GM19452 (cell line): ENCODE results near the gene ADK.
"Not testable (repeated sequence)": the region's sequence is repeated elsewhere in the genome, so short reads cannot be mapped to it uniquely, and the experiment has no call there.

Experiments
- ATAC-seq: cut with Tn5 transposase; IDR thresholded peaks from one replicate; pipeline ENCODE4 v1.9.1; 2021; ENCODE audit not compliant: unreplicated experiment

Gene ADK

DNA sequence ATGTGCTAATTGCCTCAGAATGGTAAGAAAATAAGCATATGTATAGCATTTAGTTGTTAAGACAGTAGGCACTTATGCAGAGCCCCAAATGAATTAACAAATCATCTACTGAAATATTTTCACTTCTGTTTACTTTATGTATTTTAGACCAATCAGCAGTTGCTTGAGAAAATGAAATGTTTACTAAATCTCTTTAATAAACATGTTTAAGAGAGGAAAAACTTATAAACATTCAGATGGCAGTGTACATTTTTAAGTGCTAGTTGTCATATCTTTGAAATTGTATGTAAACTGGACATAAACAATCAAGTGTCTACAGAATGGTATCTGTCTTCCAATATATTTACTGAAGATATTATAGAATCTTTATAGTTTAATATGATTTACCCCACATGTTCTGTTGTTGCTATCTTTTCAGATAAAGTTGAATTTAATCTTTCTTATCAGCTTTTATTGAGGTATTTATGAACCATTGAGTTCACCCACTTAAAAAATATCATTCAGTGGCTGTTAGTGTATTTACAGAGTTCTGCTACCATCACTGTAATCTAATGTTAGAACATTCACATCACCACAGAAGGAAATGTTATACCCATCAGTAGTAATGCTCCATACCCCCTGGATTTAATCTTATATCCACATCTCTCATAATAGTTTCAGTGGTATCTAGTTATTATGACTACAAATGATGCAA, 264.3 kb downstream of the ADK start:
- ATAC-seq = no peak

- no peak for ATAC-seq
Measured at GRCh38 chr10:74417397-74417796, 266.4 kb downstream of the ADK start.

GRCh38 chr10:74418285-74418872, 267.4 kb downstream of the ADK start:
- no peak for ATAC-seq

DNA sequence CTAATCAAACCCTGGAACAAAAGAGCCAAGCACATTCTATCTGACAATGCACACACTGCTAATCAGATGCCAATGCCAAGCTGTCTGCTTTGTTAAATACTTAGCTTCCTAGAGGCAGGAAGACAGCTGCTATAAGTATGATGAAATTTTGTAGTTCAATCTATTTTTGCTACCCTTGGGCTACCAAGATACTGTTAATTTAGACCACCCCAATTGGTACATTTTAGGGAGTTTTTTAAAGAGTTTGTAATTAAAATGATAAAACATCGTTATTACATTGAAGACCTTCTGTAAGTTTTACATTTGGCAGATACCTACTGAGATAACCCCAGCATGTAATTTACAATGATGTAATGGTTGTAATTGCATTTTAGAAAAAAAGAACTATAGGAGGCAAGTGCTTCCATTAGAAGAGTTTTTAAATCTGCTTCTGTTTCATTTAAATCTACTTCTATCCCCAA, 268.5 kb downstream of the ADK start:
- no peak for ATAC-seq

DNA sequence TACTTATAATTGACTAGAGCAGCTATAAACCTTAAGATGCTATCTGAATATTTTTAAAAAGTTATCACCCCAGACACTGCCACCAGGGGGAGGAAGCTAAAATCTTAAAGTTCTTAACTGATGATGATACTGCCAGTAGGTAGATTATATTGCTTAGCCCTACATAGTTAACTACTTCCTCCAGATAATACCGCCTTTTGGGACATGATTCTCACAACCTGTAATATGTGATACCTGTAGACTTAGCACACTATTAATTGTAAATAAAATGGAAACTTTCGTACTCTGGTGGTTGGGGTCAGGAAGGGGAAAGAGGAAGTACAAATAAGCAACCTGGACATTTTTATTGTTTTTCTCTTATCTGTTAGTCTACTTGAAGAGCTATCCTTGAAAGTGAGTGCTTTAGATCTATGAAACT, 268.9 kb downstream of the ADK start:
- no peak for ATAC-seq

GRCh38 chr10:74424565-74424964, 273.5 kb downstream of the ADK start:
- ATAC-seq = no peak

DNA sequence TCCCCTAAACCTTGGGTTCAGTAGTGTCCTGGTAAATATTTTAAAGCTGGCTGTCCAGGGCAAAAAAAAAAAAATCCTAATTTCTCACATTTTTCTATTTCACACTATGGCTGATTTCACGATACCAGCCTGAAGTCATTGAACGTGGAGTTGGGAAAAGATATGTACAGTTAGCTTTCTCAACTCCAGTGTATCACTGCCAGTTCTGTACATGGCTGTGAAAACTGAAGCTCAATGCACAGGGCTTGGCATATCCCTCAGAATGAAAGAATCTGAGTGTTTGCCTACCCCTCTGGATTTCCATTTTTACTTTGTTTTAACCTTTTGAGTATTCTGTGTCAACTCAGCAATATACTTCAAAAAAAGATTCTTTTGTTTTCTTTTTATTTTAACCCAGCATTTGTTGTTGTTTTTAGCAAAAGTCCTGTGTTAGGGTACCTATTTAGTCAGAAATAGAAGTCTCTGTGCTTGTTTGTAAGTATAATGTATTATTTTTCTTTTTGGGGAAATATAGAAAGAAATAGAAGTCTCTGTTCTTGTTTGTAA, 274.5 kb downstream of the ADK start:
- no peak for ATAC-seq

GRCh38 chr10:74431816-74432215, 280.8 kb downstream of the ADK start:
- no peak for ATAC-seq

GRCh38 chr10:74432841-74433594, 282.0 kb downstream of the ADK start:
- ATAC-seq = no peak

- ATAC-seq = no peak
Measured at GRCh38 chr10:74433595-74433956, 282.6 kb downstream of the ADK start.

GRCh38 chr10:74433993-74434392, 283.0 kb downstream of the ADK start:
- no peak for ATAC-seq

GRCh38 chr10:74434547-74434946, 283.5 kb downstream of the ADK start:
- ATAC-seq = no peak

- ATAC-seq = no peak
Measured at GRCh38 chr10:74436523-74437170, 285.6 kb downstream of the ADK start.

- no peak for ATAC-seq
Measured at GRCh38 chr10:74437822-74438221, 286.8 kb downstream of the ADK start.

- no peak for ATAC-seq
Measured at GRCh38 chr10:74439213-74439612, 288.2 kb downstream of the ADK start.

GRCh38 chr10:74445493-74445892, 294.5 kb downstream of the ADK start:
- no peak for ATAC-seq

DNA sequence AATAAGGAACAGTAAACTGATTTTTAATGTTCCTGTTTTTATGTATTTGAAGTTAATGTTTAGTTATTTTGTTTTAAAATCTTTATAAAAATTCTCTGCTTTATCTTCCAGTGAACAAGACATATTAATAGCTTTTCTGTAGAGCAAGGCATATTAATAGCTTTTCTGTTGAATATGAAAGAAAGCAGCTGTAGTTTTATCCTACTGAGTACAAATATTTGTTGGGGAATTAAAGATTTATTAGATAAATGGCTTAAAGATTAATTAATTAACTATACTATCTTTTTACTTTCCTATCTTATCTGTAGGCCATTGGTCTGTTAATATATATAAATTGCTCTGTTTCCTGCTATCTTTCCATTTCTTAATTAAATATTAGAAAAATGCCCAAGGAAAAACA, 299.6 kb downstream of the ADK start:
- no peak for ATAC-seq

- no peak for ATAC-seq
Measured at GRCh38 chr10:74451127-74451829, 300.3 kb downstream of the ADK start.

- no peak for ATAC-seq
Measured at GRCh38 chr10:74453169-74453568, 302.1 kb downstream of the ADK start.

- not testable (repeated sequence) for ATAC-seq
Measured at GRCh38 chr10:74457478-74457877, 306.5 kb downstream of the ADK start.

- no peak for ATAC-seq
Measured at GRCh38 chr10:74460812-74461211, 309.8 kb downstream of the ADK start.
